ENCODE measurements around the gene SLC25A36. TPM values are rescaled to one million over a fixed set of nuclear protein-coding genes. Genes with fewer than 3 reads are reported as not detected.

Gene SLC25A36
- total RNA-seq, 1 experiment from 2014 or later, result 76.5 TPM

GRCh38 chr3:140911822-140912221 is 29.8 kb upstream of the SLC25A36 start:
- no peak for TF ChIP-seq EZH2 (IDR thresholded peaks at IDR 0.05; ENCODE audit: low read depth)
- no peak for TF ChIP-seq CTCF (conservative IDR thresholded peaks at IDR 0.05)
- peaks cover 11% of the 10 kb centered on the region; the same call in 1 of the 2 replicates for H3K4me1 ChIP-seq (replicated peaks; ENCODE audit: insufficient read depth)
- H3F3A ChIP-seq (ENCODE audit: insufficient read depth, low read depth), result no peaks in the 10 kb centered on the region; the same call in 1 of the 2 replicates
- no peaks in the 10 kb centered on the region for H3K36me3 ChIP-seq (ENCODE audit: low read depth)
- H4K20me1 ChIP-seq (ENCODE audit: insufficient read depth), result no peaks in the 10 kb centered on the region
- H3K4me2 ChIP-seq, result peak overlapping the region; percentile 18; the same call in 1 of the 2 replicates
- no peaks in the 10 kb centered on the region for H3K9me3 ChIP-seq (ENCODE audit: insufficient read depth, low read depth)
- H3K4me3 ChIP-seq, result no peak overlapping the region
- no peak overlapping the region for H3K27ac ChIP-seq
- DNase-seq, result peak in 1 of 2 experiments; percentile 82
- H3K79me2 ChIP-seq (ENCODE audit: low read depth), result no peaks in the 10 kb centered on the region
- no peaks in the 10 kb centered on the region for H3K9me2 ChIP-seq (ENCODE audit: insufficient read depth)
- BruUV-seq (replicated peaks), result no TSS peak
- intact Hi-C loops (cut with micrococcal nuclease; ENCODE audit: unreplicated experiment), result no loop called here
- no peak overlapping the region for H2AFZ ChIP-seq
- CTCF ChIA-PET, result interaction anchor here (0.6 kb wide), 1 partner anchor 32 kb away, joined by 4 read pairs; no protein-coding TSS in a partner anchor
- POLR2A ChIA-PET (ENCODE audit: unreplicated experiment), result no interaction called here
- H3K27me3 ChIP-seq (ENCODE audit: insufficient read depth, low read depth), result peaks cover 12% of the 10 kb centered on the region

GRCh38 chr3:140913728-140914127 is 27.9 kb upstream of the SLC25A36 start:
- H3K4me3 ChIP-seq, result no peak overlapping the region
- ChIA-PET CTCF (no interaction called here), POLR2A (ENCODE audit: unreplicated experiment) (no interaction called here)
- no peak for TF ChIP-seq EZH2 (IDR thresholded peaks at IDR 0.05; ENCODE audit: low read depth)
- TF ChIP-seq CTCF (conservative IDR thresholded peaks at IDR 0.05), result no peak
- H3K27ac ChIP-seq, result no peak overlapping the region
- no peak overlapping the region for H2AFZ ChIP-seq
- H3K4me2 ChIP-seq, result no peak overlapping the region
- no peaks in the 10 kb centered on the region for H3K9me2 ChIP-seq (ENCODE audit: insufficient read depth)
- no peaks in the 10 kb centered on the region for H3K9me3 ChIP-seq (ENCODE audit: insufficient read depth, low read depth)
- no peaks in the 10 kb centered on the region for H3K79me2 ChIP-seq (ENCODE audit: low read depth)
- no peaks in the 10 kb centered on the region for H3K36me3 ChIP-seq (ENCODE audit: low read depth)
- intact Hi-C loops (cut with micrococcal nuclease; ENCODE audit: unreplicated experiment), result no loop called here
- no peaks in the 10 kb centered on the region for H4K20me1 ChIP-seq (ENCODE audit: insufficient read depth)
- no TSS peak for BruUV-seq (replicated peaks)
- peaks cover 11% of the 10 kb centered on the region; the same call in 1 of the 2 replicates for H3K4me1 ChIP-seq (replicated peaks; ENCODE audit: insufficient read depth)
- H3F3A ChIP-seq (ENCODE audit: insufficient read depth, low read depth), result no peaks in the 10 kb centered on the region; the same call in 1 of the 2 replicates
- no peak for DNase-seq
- H3K27me3 ChIP-seq (ENCODE audit: insufficient read depth, low read depth), result peaks cover 13% of the 10 kb centered on the region; the same call in 1 of the 2 replicates

GRCh38 chr3:140914384-140914945 is 27.2 kb upstream of the SLC25A36 start:
- Histone ChIP-seq H2AFZ (no peak overlapping the region), H3K36me3 (ENCODE audit: low read depth) (no peaks in the 10 kb centered on the region), H3K9me2 (ENCODE audit: insufficient read depth) (no peaks in the 10 kb centered on the region), H3K4me2 (no peak overlapping the region), H3K4me1 (replicated peaks; ENCODE audit: insufficient read depth) (peaks cover 11% of the 10 kb centered on the region; the same call in 1 of the 2 replicates), H3K9me3 (ENCODE audit: insufficient read depth, low read depth) (no peaks in the 10 kb centered on the region), H4K20me1 (ENCODE audit: insufficient read depth) (no peaks in the 10 kb centered on the region), H3F3A (ENCODE audit: insufficient read depth, low read depth) (no peaks in the 10 kb centered on the region; the same call in 1 of the 2 replicates), H3K27me3 (ENCODE audit: insufficient read depth, low read depth) (peaks cover 13% of the 10 kb centered on the region; the same call in 1 of the 2 replicates), H3K27ac (no peak overlapping the region), H3K79me2 (ENCODE audit: low read depth) (no peaks in the 10 kb centered on the region), H3K4me3 (no peak overlapping the region)
- intact Hi-C loops (cut with micrococcal nuclease; ENCODE audit: unreplicated experiment), result no loop called here
- no peak for DNase-seq
- ChIA-PET POLR2A (ENCODE audit: unreplicated experiment) (no interaction called here), CTCF (no interaction called here)
- BruUV-seq (replicated peaks), result no TSS peak
- TF ChIP-seq EZH2 (IDR thresholded peaks at IDR 0.05; ENCODE audit: low read depth) (no peak), CTCF (conservative IDR thresholded peaks at IDR 0.05) (no peak)

Measured in PC-9 (cell line).